Measurements from ENCODE around the gene HPS1.

Gene HPS1

GRCh38 chr10:98410759-98411158 lies 36.0 kb downstream of the HPS1 start:
- DNase-seq, result no peak

- DNase-seq, result no peak
These were observed 36.5 kb downstream of the HPS1 start for GRCh38 chr10:98410135-98410743.

DNA sequence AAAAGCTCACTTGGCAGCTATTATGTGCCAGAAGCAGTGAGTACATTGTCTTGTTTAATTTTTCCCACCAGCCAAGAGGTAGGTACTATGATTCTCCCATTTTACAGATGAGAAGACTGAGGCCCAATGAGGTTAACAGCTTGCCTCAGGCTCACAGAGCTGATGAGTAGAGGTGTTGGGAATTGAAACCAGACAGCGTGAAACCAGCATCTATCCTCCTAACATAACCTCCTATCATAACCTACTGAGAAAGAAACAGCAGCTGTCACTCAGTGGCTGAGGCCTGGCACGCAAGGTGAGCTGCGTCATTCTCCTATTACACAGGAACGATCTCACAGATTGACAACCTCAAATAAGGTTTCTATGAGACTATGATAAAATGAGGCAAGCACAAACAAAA lies 37.9 kb downstream of the HPS1 start:
- DNase-seq, result no peak

- DNase-seq, result no peak
These were observed 38.9 kb downstream of the HPS1 start for GRCh38 chr10:98407744-98408241.

DNA sequence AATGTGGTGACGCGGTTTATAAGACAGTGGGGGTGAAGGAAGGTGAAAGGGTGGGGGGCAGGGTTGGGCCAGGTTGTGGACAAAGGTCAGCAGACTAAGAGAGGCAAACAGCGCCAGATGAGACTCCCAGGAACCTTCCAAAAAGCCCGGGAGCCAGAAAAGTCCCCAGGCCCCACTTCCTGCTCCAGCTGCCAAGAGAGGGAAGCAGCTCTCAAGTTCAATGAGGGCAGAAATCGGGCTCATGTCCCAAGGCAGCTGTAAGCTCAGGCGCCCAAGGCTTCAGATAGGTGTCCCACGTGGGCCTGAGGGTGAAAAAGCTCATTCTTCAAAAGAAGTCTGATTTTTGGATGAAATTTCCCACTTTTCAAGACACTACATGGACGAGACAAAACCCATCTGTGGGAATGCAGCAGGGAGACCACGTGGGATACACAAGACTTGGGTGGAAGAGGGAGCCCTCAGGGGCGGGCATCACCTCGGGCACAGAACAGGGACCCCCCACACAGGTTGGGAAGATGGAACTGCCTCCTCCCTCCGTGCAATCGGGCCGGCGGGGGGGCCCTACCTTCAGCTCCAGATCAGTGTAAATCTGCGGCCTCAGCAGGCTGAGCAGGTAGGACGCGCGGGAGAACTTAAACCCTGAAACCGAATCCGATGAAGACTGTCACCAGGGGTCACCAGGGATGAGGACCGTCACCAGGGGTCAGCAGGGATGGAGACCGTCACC lies 39.6 kb downstream of the HPS1 start:
- DNase-seq, result no peak

- no peak for DNase-seq
These were observed 41.3 kb downstream of the HPS1 start for GRCh38 chr10:98405422-98405821.

- no peak for DNase-seq
These were observed 42.0 kb downstream of the HPS1 start for GRCh38 chr10:98404571-98405359.

- DNase-seq, result no peak
These were observed 42.8 kb downstream of the HPS1 start for GRCh38 chr10:98403812-98404504.

DNA sequence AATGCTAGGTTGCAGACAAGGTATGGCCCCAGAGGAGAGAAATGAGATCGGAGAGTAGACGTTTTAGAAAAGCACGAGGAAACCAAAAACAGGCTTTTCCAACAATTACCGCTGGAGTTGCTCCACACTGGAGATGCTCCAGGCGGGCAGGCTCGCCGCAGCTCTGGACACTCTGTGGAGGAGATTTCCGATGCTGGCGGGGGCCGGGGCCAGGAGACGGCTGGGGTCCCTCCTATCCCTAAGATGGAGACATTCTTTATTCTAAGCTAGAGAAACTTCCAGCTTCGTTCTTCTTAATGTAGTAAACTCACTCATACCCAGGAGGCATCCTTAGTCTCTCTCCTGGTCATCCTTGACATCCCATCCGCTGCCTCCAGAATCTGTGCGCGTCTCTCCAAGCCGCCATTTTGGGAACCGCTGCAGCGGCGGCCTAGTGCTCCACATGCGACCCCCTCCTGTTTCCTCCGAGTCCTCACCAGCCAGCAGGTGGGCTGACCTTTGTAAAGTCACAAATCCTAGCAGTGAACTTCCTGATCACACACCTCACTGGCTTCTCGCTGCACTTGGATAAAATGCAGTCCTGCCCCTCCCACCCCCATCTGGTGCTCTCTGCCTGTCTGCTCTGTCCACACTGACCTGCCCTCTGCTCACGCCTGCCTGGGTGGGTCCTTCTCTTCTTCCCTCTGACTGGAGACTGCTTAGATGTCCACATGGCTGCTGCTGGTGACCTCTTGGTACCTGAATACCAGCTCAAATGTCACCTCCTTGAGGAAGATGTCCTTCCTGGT lies 43.6 kb downstream of the HPS1 start:
- DNase-seq, result no peak

GRCh38 chr10:98402478-98402877 lies 44.3 kb downstream of the HPS1 start:
- no peak for DNase-seq

GRCh38 chr10:98400482-98400881 lies 46.3 kb downstream of the HPS1 start:
- no peak for DNase-seq

DNA sequence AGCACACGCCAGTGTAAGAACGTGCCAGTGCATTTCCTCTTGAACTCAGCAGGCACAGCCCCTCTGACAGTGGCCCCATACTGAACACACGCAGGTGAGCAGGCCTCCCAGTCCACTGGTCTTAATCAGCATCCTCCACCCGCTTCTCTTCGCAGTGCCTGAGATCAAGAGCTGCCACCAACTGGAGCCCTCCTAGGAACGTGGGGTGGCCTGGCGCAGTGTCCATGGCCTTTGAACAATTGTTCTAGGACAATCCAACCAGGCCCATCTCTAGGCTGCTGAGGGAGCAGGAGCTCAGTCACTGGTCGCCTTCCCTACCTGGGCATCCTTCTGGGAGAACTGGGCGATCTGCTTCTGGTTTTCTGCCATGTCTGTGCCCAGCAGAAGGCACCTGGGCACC lies 47.0 kb downstream of the HPS1 start:
- DNase-seq, result no peak

DNA sequence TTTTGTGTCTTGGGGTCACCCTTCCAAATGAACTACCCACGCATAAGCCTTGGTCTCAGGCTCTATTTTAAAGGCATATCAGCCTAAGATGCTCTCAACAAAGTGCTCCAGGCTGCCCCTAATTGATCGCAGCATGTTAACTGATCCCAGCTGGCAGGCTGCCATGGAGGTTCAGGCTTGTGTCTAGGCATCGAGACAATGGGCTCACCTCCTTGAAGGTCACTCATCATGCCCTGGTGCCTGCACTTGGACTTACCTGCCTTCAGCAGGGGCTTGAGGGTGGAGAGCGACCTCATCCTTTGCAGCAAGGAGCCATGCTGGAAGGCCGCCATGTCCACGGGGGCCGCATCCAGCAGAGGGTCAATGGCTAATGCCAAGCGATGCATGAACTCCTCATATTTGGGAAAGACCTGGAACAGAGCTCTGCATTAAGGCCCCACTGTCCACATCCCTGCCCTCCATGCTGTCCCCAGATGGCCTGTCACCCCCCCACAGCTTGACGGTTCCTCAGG lies 49.6 kb downstream of the HPS1 start:
- no peak for DNase-seq

DNA sequence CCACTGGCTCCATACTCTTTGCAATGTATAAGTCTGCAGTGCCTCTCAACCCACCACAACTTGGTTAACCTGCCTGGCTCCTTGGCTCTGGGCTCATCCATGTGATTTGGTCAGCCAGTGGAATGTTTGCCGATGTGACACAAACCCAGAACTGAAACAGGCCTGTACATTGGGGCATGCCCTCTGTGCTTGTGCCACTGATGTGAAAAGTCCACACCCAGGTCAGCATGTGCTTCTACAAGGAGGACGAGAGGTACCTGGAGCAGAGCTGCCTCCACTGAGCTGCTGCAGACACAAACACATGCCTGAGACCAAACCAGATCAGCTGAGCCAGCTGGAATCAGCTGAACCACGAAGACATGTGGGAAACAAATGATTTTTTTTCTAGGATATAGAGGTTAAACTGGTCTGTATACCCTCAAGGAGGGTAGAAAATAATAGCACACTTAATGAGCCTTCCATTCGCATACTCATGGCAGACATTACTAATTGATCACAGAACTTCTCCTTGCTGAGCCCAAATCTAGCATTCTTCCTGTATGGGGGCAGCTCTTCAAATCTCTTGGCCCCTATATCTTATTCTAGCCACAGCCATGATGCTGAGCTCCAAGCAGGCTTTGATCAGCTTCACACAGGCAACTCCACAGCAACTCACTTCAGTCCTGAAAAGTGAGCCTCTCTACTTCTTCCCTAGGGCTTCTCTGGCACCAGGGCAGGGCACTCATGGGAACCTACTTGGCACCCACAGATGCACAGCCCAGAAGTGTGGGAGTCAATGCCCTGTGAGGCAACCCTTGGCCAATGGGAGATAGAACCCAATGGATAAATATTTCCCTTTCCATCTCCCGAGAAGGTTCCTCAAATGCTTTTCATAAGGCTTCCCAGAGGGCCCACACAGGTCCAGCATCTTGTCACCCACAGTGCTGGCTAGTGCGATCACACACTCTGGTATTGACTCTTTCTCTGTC lies 50.4 kb downstream of the HPS1 start:
- DNase-seq, result no peak

DNA sequence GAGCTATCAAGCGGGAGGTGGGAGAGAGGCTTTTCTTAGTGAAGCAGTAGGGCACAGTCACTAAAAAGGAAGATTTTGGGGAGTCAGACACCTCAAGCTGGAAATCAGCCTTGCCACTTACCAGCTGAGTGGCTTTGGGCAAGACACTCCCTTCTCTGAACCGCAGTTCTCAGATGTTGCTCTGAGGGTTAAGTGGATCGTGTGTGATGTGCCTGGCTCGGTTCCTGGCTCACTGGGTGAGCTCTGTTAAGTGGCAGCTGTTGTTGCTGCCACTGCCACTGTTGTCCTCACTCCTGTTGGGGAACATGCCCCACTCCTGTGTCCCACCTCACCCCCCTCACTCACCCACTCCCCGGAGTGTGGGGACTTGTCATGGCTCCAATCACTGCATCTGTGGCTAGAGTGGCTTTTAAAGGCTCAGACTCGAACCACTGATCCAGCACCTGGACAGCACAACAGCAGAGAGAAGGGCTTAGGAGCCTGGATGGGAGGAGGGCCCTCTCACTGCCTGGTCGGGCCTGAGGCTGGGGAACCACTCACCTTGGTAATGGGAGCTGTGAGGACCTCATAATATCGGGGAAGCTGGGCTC lies 51.8 kb downstream of the HPS1 start:
- no peak for DNase-seq

DNA sequence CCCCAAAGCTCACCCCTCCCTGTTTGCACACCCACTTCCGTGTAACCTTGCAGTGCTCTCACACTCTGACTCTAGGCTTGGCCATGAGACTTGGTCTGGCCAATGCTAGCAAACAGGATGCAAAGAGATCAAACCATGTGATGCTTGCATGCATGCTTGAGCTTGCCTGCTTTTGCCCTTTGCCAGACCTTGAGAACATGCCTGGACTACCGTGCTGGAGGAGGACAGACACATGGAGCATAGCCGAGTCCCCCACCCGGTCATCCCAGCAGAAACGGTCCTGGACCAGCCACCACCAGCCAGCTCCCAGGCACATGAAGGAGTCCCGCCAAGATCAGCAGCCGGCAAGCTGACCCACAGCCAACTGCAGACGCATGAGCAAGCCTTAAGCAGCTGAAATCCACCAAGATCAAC lies 55.1 kb downstream of the HPS1 start:
- DNase-seq, result peak in 1 of 2 experiments; percentile 49

GRCh38 chr10:98391065-98391464 lies 55.7 kb downstream of the HPS1 start:
- DNase-seq, result peak; percentile 49 to 53

GRCh38 chr10:98390406-98390805 lies 56.3 kb downstream of the HPS1 start:
- DNase-seq, result no peak

DNA sequence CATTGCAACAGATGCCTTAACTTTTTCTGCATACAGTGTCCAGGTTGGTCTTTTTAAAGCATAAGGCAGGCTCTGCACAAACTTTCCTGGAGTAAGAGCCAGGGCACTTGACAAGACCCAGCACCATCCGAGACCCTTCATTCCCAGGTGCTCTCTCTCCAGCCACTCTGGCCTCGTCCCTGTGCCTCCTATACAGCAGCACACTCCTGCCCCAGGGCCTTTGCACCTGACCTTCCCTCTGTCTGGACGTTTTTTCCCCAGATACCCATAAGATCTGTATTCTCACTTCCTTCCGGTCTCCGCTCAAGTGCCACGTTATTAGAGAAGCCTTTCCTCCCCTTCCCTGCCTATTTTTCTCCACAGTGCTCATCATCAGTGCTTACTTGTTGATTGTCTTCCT lies 57.3 kb downstream of the HPS1 start:
- no peak for DNase-seq

- no peak for DNase-seq
These were observed 58.6 kb downstream of the HPS1 start for GRCh38 chr10:98388101-98388655.

Data from Kasumi-1 (cell line).